NT2/D1 (cell line): ENCODE measurements around the gene DSCAML1.

Source experiments
- SUZ12 ChIP-seq: IDR thresholded peaks from 2 replicates; pipeline ENCODE4 v1.6.1; 2011; ENCODE audit not compliant: insufficient read length, insufficient read depth; ENCODE audit errors: extremely low read depth
- YY1 ChIP-seq: IDR thresholded peaks from 2 replicates; pipeline ENCODE4 v1.6.1; 2011; ENCODE audit not compliant: insufficient read length, insufficient read depth

GRCh38 chr11:117385471-117385870 lies 411.5 kb downstream of the DSCAML1 start:
- TF ChIP-seq SUZ12 (no peak), YY1 (no peak)
